CD14-positive monocyte (primary cell): Measurements from ENCODE around the gene CNTN1. TPM values are rescaled to one million over a fixed set of nuclear protein-coding genes. Genes with fewer than 3 reads are reported as not detected.

ENCODE experiments used
- DNase-seq, 3 donors: peaks; one replicate each; pipeline ENCODE4 v3.0.0-alpha.2; 2011 to 2022
- H2AFZ ChIP-seq: 2 replicates; pipeline ENCODE4 v1.6.0; 2012; ENCODE audit warnings: mild to moderate bottlenecking, low read depth, low read length, inconsistent platforms; ENCODE audit not compliant: insufficient read depth, poor library complexity, severe bottlenecking
- H3K27ac ChIP-seq, 2 donors: 1 replicate in 1 of 2; 2 replicates in 1 of 2; pipeline ENCODE4 v1.5.1; 2012 to 2013; ENCODE audit warnings: low read length in 2 of 2, control low read depth in 1 of 2, inconsistent platforms in 1 of 2, low read depth in 1 of 2, mild to moderate bottlenecking in 1 of 2
- H3K27me3 ChIP-seq, 2 donors: one replicate each; pipeline versions ENCODE4 v1.6.0 to v1.6.1; 2011 to 2013; ENCODE audit warnings: low read length in 2 of 2; ENCODE audit not compliant: control insufficient read depth in 2 of 2, insufficient read depth in 2 of 2
- H3K36me3 ChIP-seq, 2 donors: replicated peaks in 1 of 2; 1 replicate in 1 of 2; 2 replicates in 1 of 2; pipeline versions ENCODE4 v1.5.1 to v1.6.1; 2012 to 2013; ENCODE audit warnings: low read length in 2 of 2, control low read depth in 1 of 2, inconsistent platforms in 1 of 2, mild to moderate bottlenecking in 1 of 2; ENCODE audit not compliant: insufficient read depth in 2 of 2, control insufficient read depth in 1 of 2
- H3K4me1 ChIP-seq, 2 donors: 1 replicate in 1 of 2; 2 replicates in 1 of 2; pipeline versions ENCODE4 v1.5.1 to v1.6.1; 2012 to 2013; ENCODE audit warnings: low read length in 2 of 2, control low read depth in 1 of 2, inconsistent platforms in 1 of 2, mild to moderate bottlenecking in 1 of 2, moderate library complexity in 1 of 2; ENCODE audit not compliant: insufficient read depth in 2 of 2, control insufficient read depth in 1 of 2
- H3K4me2 ChIP-seq: replicated peaks from 2 replicates; pipeline ENCODE3; 2012; ENCODE audit warnings: low read length, moderate library complexity, mild to moderate bottlenecking; ENCODE audit not compliant: poor library complexity, severe bottlenecking; ENCODE audit errors: extremely low read depth
- H3K4me3 ChIP-seq, 3 experiments: fragments of 200-600 bp in 1 of 3; sonication (generic) in 1 of 3; replicated peaks in 1 of 3; 1 replicate in 2 of 3; 2 replicates in 1 of 3; pipeline ENCODE4 v1.5.1; 2011 to 2013; ENCODE audit warnings: low read length in 3 of 3, mild to moderate bottlenecking in 3 of 3, control low read depth in 2 of 3, low read depth in 2 of 3, inconsistent platforms in 1 of 3, moderate library complexity in 1 of 3
- H3K79me2 ChIP-seq: 2 replicates; pipeline ENCODE4 v1.6.0; 2012; ENCODE audit warnings: mild to moderate bottlenecking, control low read depth, inconsistent platforms, low read length, moderate library complexity; ENCODE audit not compliant: insufficient read depth
- H3K9ac ChIP-seq: 2 replicates; pipeline ENCODE4 v1.6.0; 2017; ENCODE audit warnings: low read length, mild to moderate bottlenecking; ENCODE audit not compliant: insufficient read depth, poor library complexity, severe bottlenecking
- H3K9me3 ChIP-seq, 2 donors: replicated peaks in 1 of 2; 1 replicate in 1 of 2; 2 replicates in 1 of 2; pipeline versions ENCODE4 v1.5.1 to v1.6.1; 2012 to 2013; ENCODE audit warnings: low read length in 2 of 2, control low read depth in 1 of 2; ENCODE audit not compliant: control insufficient read depth in 1 of 2, insufficient read depth in 1 of 2
- H4K20me1 ChIP-seq: 2 replicates; pipeline ENCODE4 v1.6.0; 2012; ENCODE audit warnings: mild to moderate bottlenecking, low read length, control low read depth, moderate library complexity; ENCODE audit not compliant: insufficient read depth
- H3K27ac Mint-ChIP-seq, 7 donors: one replicate each; pipeline ENCODE4 v1.8.0; 2020; ENCODE audit warnings: mild to moderate bottlenecking in 7 of 7, mixed read lengths in 7 of 7, moderate library complexity in 6 of 7, inconsistent platforms in 2 of 7
- H3K27me3 Mint-ChIP-seq, 3 donors: one replicate each; pipeline ENCODE4 v1.8.0; 2021 to 2022; ENCODE audit warnings: low read depth in 3 of 3, mild to moderate bottlenecking in 3 of 3, mixed read lengths in 3 of 3, moderate library complexity in 3 of 3, inconsistent platforms in 1 of 3
- H3K36me3 Mint-ChIP-seq, 2 donors: one replicate each; pipeline ENCODE4 v1.8.0; 2020; ENCODE audit warnings: mixed read lengths in 2 of 2, inconsistent platforms in 1 of 2, mild to moderate bottlenecking in 1 of 2
- H3K4me1 Mint-ChIP-seq: one replicate; pipeline ENCODE4 v1.8.0; 2020; ENCODE audit warnings: mild to moderate bottlenecking, mixed read lengths
- H3K4me3 Mint-ChIP-seq, 2 donors: one replicate each; pipeline ENCODE4 v1.8.0; 2020; ENCODE audit warnings: mild to moderate bottlenecking in 2 of 2, mixed read lengths in 2 of 2, moderate library complexity in 1 of 2
- H3K9me3 Mint-ChIP-seq, 7 donors: one replicate each; pipeline ENCODE4 v1.8.0; 2020 to 2022; ENCODE audit warnings: mixed read lengths in 7 of 7, mild to moderate bottlenecking in 6 of 7, moderate library complexity in 6 of 7, inconsistent platforms in 2 of 7
- CTCF ChIP-seq: fragments of 200-600 bp; IDR thresholded peaks from one replicate; pipeline ENCODE4 v1.8.0; 2022; ENCODE audit warnings: antibody characterized with exemption, mild to moderate bottlenecking
- WGBS: methylation state at CpG from one replicate; pipeline ENCODE4 v1.1.5; 2013; ENCODE audit warnings: missing lambda C conversion rate; ENCODE audit not compliant: insufficient coverage; 5-methylcytosine and 5-hydroxymethylcytosine counted together
- intact Hi-C, 2 donors: fragments of 100-400 bp; cut with micrococcal nuclease; formaldehyde crosslinking; loops; one replicate each; pipeline versions ENCODE4 v1.15.0 to v1.15.1; 2023
- polyA plus RNA-seq, 3 donors: library from polyadenylated mRNA; depleted of rRNA in 1 of 3; unstranded in 2 of 3; stranded (reverse) in 1 of 3; fragments of 300-500 nt in 2 of 3; fragments of >200 nt in 1 of 3; fragmentation: Illumina TruSeq in 2 of 3; gene quantifications; 1 replicate in 2 of 3; 2 replicates in 1 of 3; pipeline ENCODE4 v1.2.3, GENCODE V29; 2012 to 2021

The CNTN1 gene
- polyA plus RNA-seq, 3 donors, result not detected

DNA sequence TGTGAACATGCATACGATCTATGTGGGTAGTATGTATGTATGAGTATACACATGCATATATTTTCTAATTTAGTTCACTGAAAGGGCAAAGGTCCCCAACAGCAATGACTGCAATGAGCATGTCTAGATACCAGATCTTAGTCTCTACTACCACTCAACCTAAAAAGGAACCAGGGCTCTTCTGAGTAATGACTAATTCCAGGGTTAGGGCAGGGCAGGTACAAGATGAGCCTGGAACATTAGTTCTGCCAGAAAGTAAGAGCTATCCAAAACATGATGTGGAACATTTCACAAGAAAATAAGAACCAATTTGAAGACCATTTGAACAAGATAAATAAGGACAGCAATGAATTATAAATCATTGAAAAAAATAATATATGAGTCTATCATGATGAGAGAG lies 404.6 kb downstream of the CNTN1 start:
- Histone ChIP-seq H3K27me3 (no peaks in the 10 kb centered on the region), H3K9ac (no peak overlapping the region), H3K79me2 (no peaks in the 10 kb centered on the region), H3K27ac (no peak overlapping the region), H3K4me2 (no peak overlapping the region), H3K36me3 (no peaks in the 10 kb centered on the region), H3K9me3 (peaks cover 0 to 4% of the 10 kb centered on the region in 2 donors), H3K4me1 (no peaks in the 10 kb centered on the region), H4K20me1 (no peaks in the 10 kb centered on the region), H2AFZ (no peak overlapping the region), H3K4me3 (no peak overlapping the region)
- no CpG with 5 or more reads among the region's 1 CpG for WGBS
- no peak for DNase-seq
- no peak overlapping the region for H3K4me3 Mint-ChIP-seq
- intact Hi-C loops, result no loop called here
- no peak for TF ChIP-seq CTCF
- H3K4me1 Mint-ChIP-seq, result no peaks in the 10 kb centered on the region
- H3K27me3 Mint-ChIP-seq, result no peaks in the 10 kb centered on the region
- peaks cover 0 to 7% (median 0%) of the 10 kb centered on the region in 7 donors for H3K9me3 Mint-ChIP-seq
- H3K36me3 Mint-ChIP-seq, result no peaks in the 10 kb centered on the region
- H3K27ac Mint-ChIP-seq, result no peak overlapping the region

DNA sequence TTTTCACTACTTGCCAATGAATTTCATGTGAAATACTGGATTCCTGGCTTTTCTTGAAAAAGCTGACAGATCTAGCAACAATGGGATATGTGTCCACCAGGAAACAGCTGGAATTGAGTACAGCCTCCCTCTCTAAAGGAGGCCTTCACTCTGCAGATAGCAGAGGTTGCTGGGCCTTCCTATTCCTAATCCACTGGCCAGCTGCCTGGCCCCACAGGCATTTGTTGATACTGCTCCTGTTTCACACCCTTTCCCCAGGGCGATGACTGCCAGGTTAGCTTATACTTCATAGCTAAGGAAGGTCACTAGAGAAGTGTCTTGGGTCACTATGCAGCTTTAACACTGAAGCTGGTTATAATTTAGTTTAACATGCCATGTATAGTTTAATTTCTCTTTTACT lies 408.3 kb downstream of the CNTN1 start:
- no peak for DNase-seq
- Mint-ChIP-seq H3K9me3 (peaks cover 0 to 3% (median 0%) of the 10 kb centered on the region in 7 donors), H3K36me3 (no peaks in the 10 kb centered on the region), H3K27ac (no peak overlapping the region), H3K4me1 (no peaks in the 10 kb centered on the region), H3K4me3 (no peak overlapping the region), H3K27me3 (no peaks in the 10 kb centered on the region)
- intact Hi-C loops, result no loop called here
- H3K27ac ChIP-seq, result no peak overlapping the region
- no peak overlapping the region for H2AFZ ChIP-seq
- no peaks in the 10 kb centered on the region for H4K20me1 ChIP-seq
- TF ChIP-seq CTCF, result no peak
- H3K9ac ChIP-seq, result no peak overlapping the region
- no peaks in the 10 kb centered on the region for H3K9me3 ChIP-seq
- H3K27me3 ChIP-seq, result no peaks in the 10 kb centered on the region
- H3K4me1 ChIP-seq, result no peaks in the 10 kb centered on the region
- H3K36me3 ChIP-seq, result no peaks in the 10 kb centered on the region
- no peaks in the 10 kb centered on the region for H3K79me2 ChIP-seq
- no peak overlapping the region for H3K4me3 ChIP-seq
- no peak overlapping the region for H3K4me2 ChIP-seq
- WGBS, result no CpG with 5 or more reads among the region's 1 CpG
